ENCODE measurements around the gene ENPEP.

Gene ENPEP

DNA sequence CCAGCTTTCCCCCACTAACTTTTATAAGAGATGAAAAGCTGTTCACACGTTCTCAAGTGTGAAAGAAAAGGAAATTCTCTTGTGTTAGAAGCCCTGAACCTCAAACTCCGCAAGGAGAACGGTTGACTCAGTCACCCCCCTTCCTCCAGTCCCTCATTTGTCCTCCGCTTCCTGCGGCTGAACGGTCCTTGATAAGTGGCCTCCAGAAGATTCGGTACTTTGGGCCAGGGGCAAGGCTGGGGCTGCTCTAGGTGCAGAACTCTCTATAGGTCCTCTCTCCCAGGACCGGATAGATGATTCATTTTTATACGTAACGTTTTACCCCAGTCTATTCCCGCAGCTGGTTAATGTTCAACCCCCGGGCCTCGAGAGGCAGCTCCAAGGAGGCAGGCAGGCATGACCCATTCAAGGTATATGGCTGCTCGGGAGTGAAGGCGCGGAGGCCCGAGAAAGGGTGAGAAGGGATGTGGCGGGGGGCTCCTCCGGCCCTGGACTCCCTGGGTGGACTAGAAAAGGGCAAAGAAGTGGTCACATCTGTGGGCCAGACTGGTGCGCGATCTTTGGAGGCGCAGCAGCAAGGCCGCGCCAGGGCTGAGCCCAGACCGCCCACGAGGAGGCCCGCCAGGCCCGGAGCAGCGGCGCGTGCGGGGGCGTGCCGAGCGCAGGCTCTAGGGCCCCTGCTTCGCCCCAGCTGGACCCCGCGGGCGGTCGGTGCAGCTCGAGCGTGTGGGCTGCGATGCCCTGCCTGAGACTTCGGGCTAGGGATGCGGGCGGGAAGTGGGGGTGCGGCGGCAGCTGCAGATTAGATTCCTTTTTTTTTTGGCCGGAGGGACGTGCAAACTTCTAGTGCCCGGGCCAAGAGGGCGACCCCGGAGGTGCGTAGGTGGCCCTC, 135.2 kb downstream of the ENPEP start:
- no peak for DNase-seq

DNA sequence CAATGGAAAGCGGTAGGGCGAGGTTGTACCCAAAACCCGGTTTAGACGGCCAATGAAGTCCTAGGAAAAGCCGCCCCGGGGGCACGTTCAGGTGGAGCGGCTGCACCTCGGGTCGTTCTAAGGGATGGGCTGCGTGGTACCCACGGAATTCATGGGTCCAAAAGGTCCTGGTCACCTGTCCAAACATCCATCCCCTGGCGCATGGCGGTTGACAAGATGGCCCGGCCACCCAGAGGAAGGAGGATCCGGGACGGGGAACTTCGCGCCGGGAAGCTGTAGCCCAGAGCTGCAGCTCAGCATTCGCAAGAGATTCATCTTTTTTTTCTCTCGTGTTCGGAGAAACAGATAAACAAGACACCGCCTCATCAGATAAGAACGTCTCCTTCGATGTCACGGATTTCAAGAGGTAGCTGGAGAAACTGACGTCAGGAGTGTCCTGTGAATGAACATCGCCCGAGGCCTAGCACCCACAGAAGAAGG, 136.1 kb downstream of the ENPEP start:
- DNase-seq = no peak

DNA sequence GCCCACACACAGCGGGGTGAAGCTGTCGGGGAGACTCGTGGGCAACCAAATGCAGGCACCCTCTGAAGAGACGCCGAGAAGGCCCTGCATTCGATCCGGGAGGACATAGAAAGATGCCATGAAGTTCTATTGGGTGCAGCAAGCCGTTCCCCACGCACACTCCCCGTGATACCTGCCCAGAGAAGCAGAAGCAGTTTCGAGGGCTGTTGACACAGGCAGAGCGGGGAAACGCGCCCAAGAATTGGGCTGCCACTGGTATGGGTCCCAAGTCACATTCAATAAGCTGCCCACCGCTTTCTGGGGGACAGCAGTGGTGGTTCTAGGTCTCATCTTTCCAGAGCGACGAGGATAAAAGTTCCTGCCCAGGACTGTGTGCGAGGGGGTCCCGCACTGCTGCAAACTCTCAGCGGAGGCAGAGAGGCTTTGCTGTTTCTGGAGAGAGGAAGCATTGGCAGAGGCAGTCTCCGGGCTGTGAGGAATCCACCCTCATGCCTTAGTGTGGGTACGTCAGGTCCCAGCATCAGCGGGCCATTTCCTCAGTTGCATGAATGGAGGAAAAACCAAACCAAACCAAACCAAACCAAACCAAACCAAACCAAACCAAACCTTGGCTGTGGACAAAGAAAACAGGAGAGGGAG, 136.8 kb downstream of the ENPEP start:
- DNase-seq = no peak

DNA sequence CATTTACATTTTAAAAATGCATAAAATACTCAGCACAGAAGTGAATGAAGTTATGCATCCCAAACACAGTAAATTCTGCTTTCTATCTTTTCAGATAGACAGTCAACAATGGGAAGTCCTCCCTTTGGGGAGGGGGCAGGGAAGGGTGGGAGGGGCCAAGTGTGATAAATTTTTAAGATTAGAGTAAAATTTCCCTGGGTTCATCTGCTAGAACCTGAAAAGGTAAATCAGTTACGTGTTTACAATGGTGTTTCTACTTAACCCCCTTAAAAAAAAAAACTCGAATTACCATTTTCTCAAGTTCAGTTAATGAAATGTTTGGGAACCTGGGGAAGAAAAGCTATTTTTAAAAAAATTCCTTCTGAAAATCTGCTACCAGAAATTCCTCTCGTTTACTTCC, 137.8 kb downstream of the ENPEP start:
- no peak for DNase-seq

DNA sequence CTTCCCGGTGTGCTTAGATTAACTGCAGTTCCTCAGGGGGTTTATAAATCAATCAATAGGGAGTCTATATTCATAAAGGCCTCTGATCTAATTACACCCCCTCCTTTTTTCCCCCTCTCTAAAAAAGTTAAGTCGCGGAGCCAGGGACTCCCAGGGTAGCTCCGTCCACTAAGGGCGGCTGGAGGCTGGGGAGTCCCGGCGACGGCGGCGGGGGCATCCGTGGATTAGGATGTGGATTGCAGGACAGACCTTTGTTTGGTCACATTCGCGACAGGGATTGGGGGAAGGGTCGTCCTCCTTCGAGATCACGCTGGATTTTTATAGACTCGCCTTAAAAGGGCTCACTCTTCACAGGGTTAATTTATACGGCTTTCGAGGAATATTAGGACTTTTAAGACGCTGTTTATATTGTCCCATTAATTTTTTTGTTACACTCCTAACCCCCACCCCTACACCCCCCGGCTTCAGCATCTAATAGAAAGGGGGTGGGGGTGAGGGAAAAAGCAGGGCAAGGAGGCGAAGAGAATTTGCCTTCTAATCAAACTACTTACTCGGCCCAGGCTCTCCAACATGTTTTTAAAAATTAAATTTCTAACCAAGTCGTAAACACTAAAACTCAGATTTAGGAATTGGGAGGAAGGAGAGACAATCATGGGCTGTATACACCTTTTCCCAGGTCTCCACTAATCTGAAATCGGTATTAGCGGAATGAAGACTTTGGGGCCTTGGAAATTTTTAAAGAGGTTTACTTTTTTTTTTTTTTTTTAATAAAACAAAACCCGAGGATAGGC, 138.4 kb downstream of the ENPEP start:
- DNase-seq = no peak

All from CD4-positive, alpha-beta T cell treated with Interleukin-12 subunit alpha and Interleukin-12 subunit beta, for 1 hour (primary cell).